Measurements from ENCODE around the gene TLE4. TPM values are rescaled to one million over a fixed set of nuclear protein-coding genes. Genes with fewer than 3 reads are reported as not detected.
"Not testable (repeated sequence)": the region's sequence is repeated elsewhere in the genome, so short reads cannot be mapped to it uniquely, and the experiment has no call there.

Gene TLE4
- 10 to 100 TPM; 24.2 to 34.9 TPM for total RNA-seq
- long read RNA-seq, donor 1, partial matches to known transcripts = 4 of 5 reads
- long read RNA-seq, donor 1, other reads (novel, unspliced or antisense) = 1 of 5 reads
- long read RNA-seq, donor 2, partial matches to known transcripts = 3 of 6 reads
- long read RNA-seq, donor 2, other reads (novel, unspliced or antisense) = 1 of 6 reads

DNA sequence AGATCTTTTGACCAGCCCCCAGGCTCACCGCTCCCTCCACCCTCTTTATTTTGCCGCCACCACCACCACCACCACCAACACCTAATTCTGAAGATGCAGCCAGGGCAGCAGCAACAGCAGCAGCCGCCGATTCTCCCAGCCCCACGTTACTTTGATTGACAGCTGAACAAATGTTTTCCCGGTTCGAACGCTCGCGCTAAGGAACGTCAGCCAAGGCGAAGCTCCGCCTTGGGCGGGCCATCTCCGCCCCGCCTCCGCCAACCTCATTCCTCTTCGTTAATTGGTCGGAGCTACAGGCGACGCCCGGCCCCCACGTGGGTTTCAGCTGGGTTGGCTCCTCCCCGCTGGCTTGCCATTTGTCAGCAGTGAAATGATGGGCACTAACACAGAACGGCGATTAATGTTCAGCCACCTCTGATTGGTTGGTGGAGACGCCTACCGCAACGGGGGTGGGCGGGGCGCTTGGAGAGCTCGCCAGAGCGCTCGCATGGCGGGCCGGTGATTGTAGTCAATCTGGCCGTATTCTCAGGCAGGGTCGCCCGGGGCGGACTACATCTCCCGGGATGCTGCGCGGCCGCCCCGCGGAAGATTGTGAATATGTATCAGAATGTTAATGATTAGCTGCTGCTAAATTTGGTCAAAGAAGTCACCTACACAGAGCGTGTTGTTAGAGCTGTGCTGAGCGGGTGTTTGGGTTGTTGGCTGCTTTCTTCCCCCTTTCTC is at the start of gene TLE4:
TSS of gene TLE4 (plus strand) at position 657 of the 723 bp plus-strand sequence. CDS start 826 bp downstream, outside the sequence.
- intact Hi-C loops (cut with DNase I) = loop anchor here in 1 of 2 donors (5.0 kb wide), 1 partner anchor 971 kb away; no protein-coding TSS in a partner anchor
- peak; percentile 100 for DNase-seq (ENCODE audit: low spot score)

- intact Hi-C loops (cut with DNase I) = no loop called here
- no peak for DNase-seq (ENCODE audit: low spot score)
These were observed 49.0 kb upstream of the TLE4 start for GRCh38 chr9:79522793-79523192.

GRCh38 chr9:79524266-79524665 is 47.5 kb upstream of the TLE4 start:
- intact Hi-C loops (cut with DNase I) = no loop called here
- DNase-seq (ENCODE audit: low spot score) = no peak

- intact Hi-C loops (cut with DNase I) = no loop called here
- no peak for DNase-seq (ENCODE audit: low spot score)
These were observed 45.6 kb upstream of the TLE4 start for GRCh38 chr9:79526149-79526672.

DNA sequence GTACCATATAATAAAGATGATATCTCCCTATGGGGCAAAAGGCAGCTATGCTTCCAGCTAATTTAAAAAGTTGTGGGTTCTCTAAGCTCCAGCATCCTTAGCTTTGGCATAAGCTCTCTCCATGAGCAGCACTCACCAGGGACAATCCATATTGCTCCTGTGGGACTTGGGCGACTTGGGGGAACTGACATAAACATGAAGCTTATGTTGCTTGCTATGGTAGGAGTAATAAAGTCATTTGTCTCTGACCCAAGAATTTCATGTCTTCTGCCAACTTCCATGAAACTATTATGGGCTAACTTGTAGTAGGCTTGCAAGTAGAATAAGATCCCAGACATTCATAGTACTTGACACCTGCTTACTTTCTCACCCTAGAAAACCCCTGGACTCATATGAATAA is 36.2 kb upstream of the TLE4 start:
- intact Hi-C loops (cut with DNase I) = loop anchor here in 1 of 2 donors (10.0 kb wide), 1 partner anchor 489 kb away; no protein-coding TSS in a partner anchor
- DNase-seq (ENCODE audit: low spot score) = no peak

DNA sequence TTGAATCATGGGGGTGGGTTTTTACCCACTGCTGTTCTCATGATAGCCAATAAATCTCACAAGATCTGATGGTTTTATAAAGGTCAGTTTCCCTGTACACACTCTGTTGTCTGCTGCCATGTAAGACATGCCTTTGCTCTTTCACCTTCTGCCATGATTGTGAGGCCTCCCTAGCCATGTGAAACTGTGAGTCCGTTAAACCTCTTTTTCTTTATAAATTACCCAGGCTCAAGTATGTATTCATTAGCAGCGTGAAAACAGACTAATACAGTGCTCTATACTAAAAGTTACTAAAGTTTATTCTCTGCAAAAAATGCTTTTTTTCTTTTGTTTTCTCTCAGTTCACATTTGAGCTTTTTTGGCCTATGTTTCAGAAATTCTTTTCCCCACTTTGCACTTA is 33.9 kb upstream of the TLE4 start:
- intact Hi-C loops (cut with DNase I) = loop anchor here in 1 of 2 donors (10.0 kb wide), 1 partner anchor 487 kb away; no protein-coding TSS in a partner anchor

DNA sequence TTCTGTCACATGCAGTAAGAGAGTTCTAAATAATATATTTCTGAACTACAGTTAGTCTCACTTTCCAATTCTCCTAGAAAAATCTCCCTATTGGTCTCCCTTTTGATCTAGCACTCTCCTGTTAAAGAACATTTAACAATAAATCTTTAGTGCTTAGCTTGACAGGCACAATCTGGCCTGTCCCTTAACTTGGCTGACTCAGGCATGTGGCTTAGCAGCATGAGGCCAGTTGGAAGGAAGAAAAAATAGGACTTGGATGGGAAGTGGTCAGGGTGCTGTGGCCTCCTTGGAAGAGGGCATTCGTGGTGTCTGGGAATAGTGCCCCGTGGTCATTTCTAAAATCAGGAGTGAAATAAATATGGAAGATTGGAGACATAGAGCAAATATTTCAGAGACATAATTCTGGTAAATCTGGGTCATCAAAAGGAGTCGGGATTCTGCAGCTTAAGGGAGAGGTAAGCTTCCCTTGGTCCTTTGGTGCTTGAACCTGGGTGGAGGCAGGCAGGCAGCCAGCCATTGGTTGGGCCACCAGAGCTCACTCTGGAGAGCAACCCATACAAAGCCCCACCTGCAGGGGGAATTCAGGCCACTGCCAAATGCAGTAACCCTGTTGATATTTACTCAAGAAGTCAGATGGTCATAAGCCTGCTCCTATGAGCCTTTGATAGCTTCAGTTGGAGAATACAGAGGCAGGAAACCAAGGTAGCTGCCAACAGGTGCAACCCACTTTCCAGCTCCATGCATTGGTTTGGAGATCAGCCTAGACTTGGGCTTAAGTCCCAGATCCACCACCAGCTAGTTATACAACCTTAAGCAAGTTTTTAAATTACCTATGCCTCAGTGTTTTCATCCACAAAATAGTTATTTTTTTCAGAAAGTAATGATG is 28.8 kb upstream of the TLE4 start:
- DNase-seq (ENCODE audit: low spot score) = no peak
- intact Hi-C loops (cut with DNase I) = no loop called here

More for the DNA sequence above, 33.9 kb upstream of the TLE4 start:
- no peak for DNase-seq (ENCODE audit: low spot score)

- DNase-seq (ENCODE audit: low spot score); intact Hi-C loops (cut with DNase I): not testable (repeated sequence)
These were observed 27.4 kb upstream of the TLE4 start for GRCh38 chr9:79544375-79544774.

DNA sequence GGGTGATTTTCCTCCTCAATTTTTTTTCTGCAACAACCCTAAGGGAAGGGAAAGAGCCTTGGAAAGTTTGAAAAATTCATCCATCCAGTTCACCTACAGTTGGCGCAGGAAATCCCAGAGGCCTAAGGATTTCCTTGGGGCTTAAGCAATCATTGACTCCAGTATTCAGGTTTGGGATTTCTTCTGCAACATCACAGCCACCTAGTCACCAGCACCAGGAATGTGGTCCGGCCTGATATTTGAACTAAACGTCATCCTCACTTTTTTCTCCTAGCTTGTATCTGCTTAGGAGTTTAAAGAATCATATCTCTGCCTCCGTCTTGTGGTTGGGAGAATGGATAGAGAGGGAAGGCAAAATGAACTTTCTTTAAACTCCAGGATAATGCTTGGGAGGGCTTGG is 20.2 kb upstream of the TLE4 start:
- no peak for DNase-seq (ENCODE audit: low spot score)
- intact Hi-C loops (cut with DNase I) = no loop called here

- no peak for DNase-seq (ENCODE audit: low spot score)
- intact Hi-C loops (cut with DNase I) = no loop called here
These were observed 19.8 kb upstream of the TLE4 start for GRCh38 chr9:79551994-79552393.

DNA sequence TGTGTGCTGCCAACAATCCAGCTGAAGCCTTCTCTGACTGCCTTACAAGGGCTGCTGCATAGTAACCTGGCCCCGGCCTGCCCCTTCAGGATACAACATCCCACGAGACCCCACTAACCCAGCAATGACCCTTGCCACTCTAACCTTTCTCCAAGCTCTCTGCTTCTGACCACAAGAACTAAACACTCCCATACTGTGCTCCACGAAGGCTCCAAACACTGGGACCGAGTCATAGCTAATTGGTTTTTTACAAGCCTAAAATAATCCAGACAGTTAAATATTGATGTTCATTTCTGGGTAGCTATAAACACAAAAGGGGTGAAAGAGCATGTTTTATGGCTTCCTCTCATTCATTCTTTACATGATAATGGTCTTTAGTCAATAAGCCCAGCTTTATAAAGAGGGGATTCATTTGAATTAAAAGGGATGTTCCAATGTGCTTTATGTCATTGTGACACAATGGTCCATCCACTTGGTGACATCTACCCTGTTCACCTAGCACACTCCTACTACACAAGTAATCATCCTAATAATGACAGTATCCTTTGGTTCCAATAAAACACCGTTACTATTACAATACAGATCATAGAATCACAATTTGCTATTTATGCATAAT is 16.2 kb upstream of the TLE4 start:
- intact Hi-C loops (cut with DNase I) = no loop called here
- DNase-seq (ENCODE audit: low spot score) = no peak

- no peak for DNase-seq (ENCODE audit: low spot score)
- intact Hi-C loops (cut with DNase I) = no loop called here
These were observed 12.1 kb upstream of the TLE4 start for GRCh38 chr9:79559495-79560181.

GRCh38 chr9:79562749-79563386 is 8.9 kb upstream of the TLE4 start:
- intact Hi-C loops (cut with DNase I) = no loop called here
- no peak for DNase-seq (ENCODE audit: low spot score)

DNA sequence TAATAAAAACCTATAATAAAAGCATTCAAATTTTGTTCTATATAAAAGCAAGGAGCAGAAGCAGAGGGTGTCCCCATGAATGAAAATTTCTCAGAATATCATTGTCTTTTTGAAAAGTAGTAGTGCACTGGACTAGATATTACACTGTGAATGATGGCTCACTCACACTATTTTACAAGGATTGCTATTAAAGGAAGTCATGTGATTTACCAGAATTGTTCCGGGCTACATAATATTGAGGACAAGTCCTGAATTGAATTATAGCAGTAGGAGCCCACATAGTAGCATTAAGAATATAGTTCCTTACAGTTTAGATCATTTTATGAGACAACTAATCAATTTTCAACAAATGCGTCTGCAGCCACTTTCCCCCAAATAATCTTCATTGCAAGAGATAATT is 7.7 kb upstream of the TLE4 start:
- no peak for DNase-seq (ENCODE audit: low spot score)
- intact Hi-C loops (cut with DNase I) = no loop called here

- intact Hi-C loops (cut with DNase I) = no loop called here
- no peak for DNase-seq (ENCODE audit: low spot score)
These were observed 6.5 kb upstream of the TLE4 start for GRCh38 chr9:79565245-79565644.

GRCh38 chr9:79567671-79568098 is 4.1 kb upstream of the TLE4 start:
- intact Hi-C loops (cut with DNase I) = no loop called here
- DNase-seq (ENCODE audit: low spot score) = no peak

DNA sequence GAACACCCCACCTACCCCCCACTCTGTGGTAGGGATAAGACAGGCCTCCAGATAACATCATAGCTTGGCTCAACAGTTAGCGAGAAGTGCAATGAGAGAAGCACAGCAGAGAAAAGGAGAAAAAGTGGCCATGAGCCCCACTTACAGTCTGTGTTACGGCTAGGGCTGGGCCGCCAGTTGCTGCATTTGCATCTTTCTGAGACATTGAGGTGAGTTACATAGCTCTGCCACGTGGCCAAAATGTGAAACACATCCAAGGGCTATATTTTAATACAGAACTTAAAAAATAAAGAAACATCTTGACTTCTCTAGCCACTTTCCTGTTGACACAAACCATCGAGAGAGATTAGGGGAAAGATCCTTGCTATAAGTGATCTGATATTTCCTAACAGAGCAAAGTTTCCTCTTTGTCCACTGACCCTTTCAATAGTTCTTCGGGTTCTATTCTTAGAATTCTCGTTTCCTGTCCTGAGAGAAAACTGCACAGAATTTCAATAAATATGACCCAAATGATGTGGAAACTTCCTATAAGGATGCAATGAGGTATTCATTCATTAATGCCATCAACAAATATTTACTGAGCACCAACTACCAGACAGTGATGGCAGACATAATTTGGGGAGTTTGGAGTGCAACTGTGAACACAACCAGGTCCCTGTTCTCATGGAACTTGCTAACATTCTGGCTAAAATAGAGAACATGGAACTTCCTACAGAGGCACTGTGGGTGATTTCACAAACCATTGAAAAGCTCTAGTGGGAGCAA is 3.2 kb upstream of the TLE4 start:
- intact Hi-C loops (cut with DNase I) = no loop called here
- no peak for DNase-seq (ENCODE audit: low spot score)

Data from posterior vena cava (tissue), 2 donors.